ENCODE measurements around the gene MTFMT.
"Not testable (repeated sequence)": the region's sequence is repeated elsewhere in the genome, so short reads cannot be mapped to it uniquely, and the experiment has no call there.

MTFMT gene

DNA sequence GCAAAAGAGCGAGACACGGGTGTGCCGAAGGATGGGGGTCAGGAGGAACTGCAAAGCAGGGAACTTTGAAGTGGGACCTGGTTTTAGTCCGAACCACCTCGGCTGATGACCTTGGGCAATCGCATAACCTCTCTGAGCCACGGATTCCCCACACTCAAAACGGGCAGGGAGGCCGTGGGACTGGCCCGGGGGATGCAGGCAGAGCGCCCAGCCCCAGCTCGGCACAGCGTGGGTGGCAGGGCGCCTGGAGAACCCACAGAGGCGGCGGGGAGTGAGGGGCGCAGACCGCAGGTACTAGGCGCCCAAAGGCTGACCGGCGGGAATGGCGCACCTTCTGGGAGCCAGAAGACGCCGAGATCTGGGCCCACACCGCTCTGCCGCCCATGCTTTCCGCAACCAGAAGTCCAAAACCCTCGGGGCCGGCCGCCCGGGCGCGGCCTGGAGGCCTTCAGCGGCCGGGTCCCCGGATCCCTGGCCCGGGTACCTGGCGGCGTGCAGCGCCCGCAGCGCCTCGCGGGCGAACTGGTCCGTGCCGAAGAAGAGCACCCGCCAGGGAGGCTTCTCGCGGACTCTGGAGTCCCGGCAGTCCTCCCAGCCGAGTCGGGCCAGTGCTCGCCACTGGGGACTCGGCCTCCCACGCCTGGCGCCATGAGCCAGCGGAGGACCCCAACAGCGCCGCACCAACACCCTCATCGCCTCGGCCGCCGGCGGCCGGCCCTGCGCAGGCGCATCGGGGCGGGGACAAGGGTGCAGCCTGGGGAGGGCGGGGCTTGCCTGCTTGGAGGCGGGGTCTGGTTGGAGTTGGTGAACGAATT lies at the start of gene MTFMT:
Gene MTFMT (minus strand): TSS at position 719 of the 815 bp plus-strand sequence. CDS start 26 bp downstream, at position 693.
- peak; percentile 87 to 92 for DNase-seq (ENCODE audit: low read depth in 2 of 2)

DNA sequence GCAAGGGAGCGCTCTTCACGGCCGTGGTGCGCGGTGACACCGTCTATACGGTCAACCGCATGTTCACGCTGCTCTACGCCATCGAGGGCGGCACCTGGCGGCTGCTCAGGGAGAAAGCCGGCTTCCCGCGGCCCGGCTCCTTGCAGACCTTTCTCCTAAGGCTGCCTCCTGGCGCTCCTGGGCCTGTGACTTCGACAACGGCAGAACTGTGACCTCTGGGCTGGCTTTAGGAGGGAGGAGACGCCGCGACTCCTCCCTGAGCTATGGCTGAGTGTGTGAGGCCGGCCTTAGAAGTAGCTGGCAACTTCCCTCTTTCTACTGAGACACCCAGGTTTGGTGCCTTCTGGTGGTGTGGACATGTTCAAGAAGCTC lies 48.5 kb upstream of the MTFMT start:
- DNase-seq (ENCODE audit: low read depth in 2 of 2): peak in 1 of 2 donors; percentile 14

DNA sequence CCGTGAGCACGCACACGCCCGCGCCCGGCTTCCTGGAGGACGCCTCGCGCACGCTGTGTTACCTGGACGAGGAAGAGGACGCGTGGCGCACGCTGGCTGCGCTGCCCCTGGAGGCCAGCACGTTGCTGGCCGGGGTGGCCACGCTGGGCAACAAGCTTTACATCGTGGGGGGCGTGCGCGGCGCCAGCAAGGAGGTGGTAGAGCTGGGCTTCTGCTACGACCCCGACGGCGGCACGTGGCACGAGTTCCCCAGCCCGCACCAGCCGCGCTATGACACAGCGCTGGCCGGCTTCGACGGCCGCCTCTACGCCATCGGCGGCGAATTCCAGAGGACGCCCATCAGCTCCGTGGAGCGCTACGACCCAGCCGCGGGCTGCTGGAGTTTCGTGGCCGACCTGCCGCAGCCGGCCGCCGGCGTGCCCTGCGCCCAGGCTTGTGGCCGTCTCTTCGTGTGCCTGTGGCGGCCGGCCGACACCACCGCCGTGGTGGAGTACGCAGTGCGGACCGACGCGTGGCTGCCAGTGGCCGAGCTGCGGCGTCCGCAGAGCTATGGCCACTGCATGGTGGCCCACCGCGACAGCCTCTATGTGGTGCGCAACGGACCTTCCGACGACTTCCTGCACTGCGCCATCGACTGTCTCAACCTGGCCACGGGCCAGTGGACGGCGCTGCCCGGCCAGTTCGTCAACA lies 48.0 kb upstream of the MTFMT start:
- no peak for DNase-seq (ENCODE audit: low read depth in 2 of 2)

GRCh38 chr15:65076486-65077290 lies 47.2 kb upstream of the MTFMT start, which contains the start of gene KBTBD13:
Gene KBTBD13, plus strand, starts transcription at chr15:65076746. Its CDS starts 70 bp downstream, at chr15:65076816.
- DNase-seq (ENCODE audit: low read depth in 2 of 2): no peak

DNA sequence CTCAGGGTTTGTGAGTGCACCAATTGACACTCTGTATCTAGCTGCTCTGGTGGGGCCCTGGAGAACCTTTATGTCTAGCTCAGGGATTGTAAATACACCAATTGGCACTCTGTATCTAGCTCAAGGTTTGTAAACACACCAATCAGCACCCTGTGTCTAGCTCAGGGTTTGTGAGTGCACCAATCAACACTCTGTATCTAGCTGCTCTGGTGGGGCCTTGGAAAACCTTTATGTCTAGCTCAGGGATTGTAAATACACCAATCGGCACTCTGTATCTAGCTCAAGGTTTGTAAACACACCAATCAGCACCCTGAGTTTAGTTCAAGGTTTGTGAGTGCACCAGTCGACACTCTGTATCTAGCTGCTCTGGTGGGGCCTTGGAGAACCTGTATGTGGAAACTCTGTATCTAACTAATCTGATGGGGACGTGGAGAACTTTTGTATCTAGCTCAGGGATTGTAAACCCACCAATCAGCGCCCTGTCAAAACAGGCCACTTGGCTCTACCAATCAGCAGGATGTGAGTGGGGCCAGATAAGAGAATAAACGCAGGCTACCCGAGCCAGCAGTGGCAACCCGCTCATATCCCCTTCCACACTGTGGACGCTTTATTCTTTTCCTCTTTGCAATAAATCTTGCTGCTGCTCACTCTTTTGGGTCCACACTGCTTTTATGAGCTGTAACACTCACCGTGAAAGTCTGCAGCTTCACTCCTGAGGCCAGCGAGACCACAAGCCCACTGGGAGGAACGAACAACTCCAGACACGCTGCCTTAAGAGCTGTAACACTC lies 46.4 kb upstream of the MTFMT start:
- DNase-seq (ENCODE audit: low read depth in 2 of 2): not testable (repeated sequence)

DNA sequence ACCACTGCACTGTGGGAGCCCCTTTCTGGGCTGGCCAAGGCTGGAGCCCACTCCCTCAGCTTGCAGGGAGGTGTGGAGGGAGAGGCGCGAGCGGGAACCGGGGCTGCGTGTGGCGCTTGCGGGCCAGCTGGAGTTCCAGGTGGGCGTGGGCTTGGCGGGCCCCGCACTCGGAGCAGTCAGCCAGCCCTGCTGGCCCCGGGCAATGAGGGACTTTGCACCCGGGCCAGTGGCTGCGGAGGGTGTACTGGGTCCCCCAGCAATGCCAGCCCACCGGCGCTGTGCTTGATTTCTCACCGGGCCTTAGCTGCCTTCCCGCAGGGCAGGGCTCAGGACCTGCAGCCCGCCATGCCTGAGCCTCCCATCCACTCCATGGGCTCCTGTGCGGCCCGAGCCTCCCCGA lies 45.5 kb upstream of the MTFMT start:
- DNase-seq (ENCODE audit: low read depth in 2 of 2): not testable (repeated sequence)

DNA sequence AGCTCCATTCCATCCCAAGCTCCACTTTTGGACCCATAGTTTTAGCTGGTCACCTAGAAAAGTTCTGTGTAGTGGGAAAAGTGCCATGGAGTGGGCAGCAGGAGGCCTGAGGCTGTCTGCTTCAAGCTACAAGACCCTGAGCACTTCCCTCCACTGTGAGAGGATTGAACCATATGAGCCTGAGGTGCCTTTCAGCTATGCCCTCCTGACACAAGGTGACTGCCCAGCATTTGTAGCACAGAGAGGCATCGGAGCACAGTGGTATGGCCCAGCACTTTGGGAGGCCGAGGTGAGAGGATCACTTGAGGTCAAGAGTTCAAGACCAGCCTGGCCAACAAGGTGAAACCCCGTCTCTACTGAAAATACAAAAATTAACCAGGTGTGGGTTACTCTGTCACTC lies 43.2 kb upstream of the MTFMT start:
- no peak for DNase-seq (ENCODE audit: low read depth in 2 of 2)

GRCh38 chr15:65072027-65072426 lies 42.6 kb upstream of the MTFMT start:
- no peak for DNase-seq (ENCODE audit: low read depth in 2 of 2)

- no peak for DNase-seq (ENCODE audit: low read depth in 2 of 2)
Observed at GRCh38 chr15:65071381-65071811, 42.0 kb upstream of the MTFMT start.

GRCh38 chr15:65069779-65070546 lies 40.5 kb upstream of the MTFMT start:
- DNase-seq (ENCODE audit: low read depth in 2 of 2): no peak

DNA sequence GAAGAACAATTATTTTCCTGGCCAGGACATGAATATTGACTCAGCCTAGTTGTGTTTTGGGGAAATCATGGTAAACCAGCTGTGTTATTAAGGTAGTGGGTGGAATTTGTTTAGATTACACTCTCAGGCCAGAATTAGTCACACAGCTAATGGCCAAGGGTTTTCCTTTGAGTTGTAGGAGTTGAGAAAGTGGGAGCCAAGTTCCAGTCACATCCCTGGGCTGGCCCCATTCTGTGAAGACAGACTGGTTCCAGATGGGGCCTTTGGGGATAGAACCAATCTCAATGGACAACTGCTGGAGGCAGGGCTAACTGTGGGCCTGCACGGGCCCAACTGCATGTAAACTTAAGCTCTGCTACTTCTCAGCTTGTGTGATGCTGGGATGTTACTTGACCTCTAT lies 39.7 kb upstream of the MTFMT start:
- no peak for DNase-seq (ENCODE audit: low read depth in 2 of 2)

- DNase-seq (ENCODE audit: low read depth in 2 of 2): no peak
Observed at GRCh38 chr15:65068403-65068788, 39.0 kb upstream of the MTFMT start.

DNA sequence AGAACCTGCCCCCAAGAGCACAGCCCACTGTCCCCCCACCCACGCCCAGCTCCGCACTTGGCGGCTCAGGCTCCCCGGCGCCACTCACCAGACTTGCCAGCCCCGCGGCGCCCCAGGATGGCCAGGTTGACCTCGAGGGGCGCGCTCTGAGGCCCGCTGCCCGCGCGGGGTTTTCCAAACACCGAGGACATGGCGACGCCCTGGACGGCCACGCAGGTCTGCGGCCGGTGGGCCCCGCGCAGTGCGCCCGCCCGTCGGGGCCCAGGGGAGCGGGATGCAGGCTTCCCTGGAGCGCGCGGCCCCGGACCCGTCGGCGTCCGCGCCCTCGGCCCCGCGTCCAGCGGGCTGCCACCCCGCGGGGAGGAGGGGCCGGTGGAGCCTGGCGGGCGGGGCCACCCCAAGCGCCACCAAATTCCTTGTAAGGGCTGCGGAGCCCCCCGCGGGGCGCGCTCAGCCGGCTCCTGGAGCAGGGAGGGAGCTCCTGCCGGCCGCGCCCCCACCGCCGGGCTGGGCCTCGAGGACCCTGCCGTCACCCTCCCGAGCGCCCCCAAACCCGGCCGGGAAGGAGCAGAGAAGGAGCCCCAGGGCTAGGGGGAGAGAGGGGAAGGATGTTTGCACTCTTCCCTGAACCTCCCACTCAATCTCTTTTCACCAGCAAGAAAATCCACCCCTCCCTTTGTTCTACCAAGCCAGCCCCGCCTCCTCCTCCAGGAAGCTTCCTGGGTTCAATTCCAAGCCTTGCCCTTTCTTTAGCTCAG lies 38.4 kb upstream of the MTFMT start, which contains the start of gene RASL12:
Gene RASL12 (minus strand): TSS at position 347 of the 758 bp plus-strand sequence. CDS start 156 bp downstream, at position 191.
- DNase-seq (ENCODE audit: low read depth in 2 of 2): no peak

- DNase-seq (ENCODE audit: low read depth in 2 of 2): no peak
Observed at GRCh38 chr15:65067317-65067644, 37.8 kb upstream of the MTFMT start.

DNA sequence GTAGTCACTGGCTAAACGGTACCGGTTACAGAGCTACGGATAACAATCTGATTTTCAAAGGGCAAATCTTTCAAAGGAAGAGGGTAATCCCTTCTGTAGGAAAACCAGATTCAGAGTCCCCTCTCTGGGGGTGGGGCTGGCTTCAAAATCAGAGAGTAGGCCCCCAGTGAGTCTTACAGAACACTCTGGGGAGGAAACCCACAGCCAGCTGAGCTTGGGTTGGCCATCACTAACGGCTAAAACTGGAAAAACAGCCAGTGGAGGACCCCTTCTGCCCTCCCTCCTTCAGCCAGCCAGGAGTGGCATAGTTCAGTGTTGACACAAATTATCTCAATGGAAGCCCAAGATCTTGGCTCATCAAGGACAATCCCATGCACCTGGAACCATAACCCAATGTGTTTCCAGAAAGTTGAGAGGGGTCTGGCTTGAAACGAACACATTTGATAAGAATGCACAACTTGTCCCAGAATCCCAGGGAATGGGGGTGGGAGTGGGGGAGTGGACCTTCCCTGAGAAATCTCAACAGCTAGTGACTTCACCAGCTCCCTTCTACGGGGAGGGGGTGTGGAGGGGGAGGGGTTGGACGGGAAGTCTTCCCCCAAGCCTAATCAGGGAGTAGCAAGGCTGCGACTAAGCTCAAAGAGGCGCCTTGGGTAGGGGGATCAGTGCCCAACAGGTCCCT lies 37.3 kb upstream of the MTFMT start:
- no peak for DNase-seq (ENCODE audit: low read depth in 2 of 2)

GRCh38 chr15:65066001-65066634 lies 36.7 kb upstream of the MTFMT start:
- no peak for DNase-seq (ENCODE audit: low read depth in 2 of 2)

- DNase-seq (ENCODE audit: low read depth in 2 of 2): no peak
Observed at GRCh38 chr15:65062726-65063125, 33.3 kb upstream of the MTFMT start.

GRCh38 chr15:65062061-65062460 lies 32.6 kb upstream of the MTFMT start:
- no peak for DNase-seq (ENCODE audit: low read depth in 2 of 2)
